SK-N-SH treated with all-trans-retinoic acid at 6 μM for 48 hours (cell line): Measurements from ENCODE around the gene EIF2D.

Experiments used
- CSDC2 ChIP-seq: fragments of 250-450 bp; sonication (Bioruptor Pico); IDR thresholded peaks from 2 replicates; pipeline ENCODE4 v1.5.0; 2020; ENCODE audit warnings: mild to moderate bottlenecking, moderate library complexity
- ESRRG ChIP-seq: fragments of 250-450 bp; sonication (Bioruptor Pico); IDR thresholded peaks from 2 replicates; pipeline ENCODE4 v1.6.1; 2021; ENCODE audit warnings: mild to moderate bottlenecking
- GLIS3 ChIP-seq: fragments of 250-450 bp; sonication (Bioruptor Pico); IDR thresholded peaks from 2 replicates; pipeline ENCODE4 v1.5.0; 2020; ENCODE audit warnings: mild to moderate bottlenecking, moderate library complexity
- RARB ChIP-seq: fragments of 250-450 bp; sonication (Bioruptor Pico); IDR thresholded peaks from 2 replicates; pipeline ENCODE4 v1.8.0; 2021; ENCODE audit warnings: mild to moderate bottlenecking, moderate library complexity
- TCF4 ChIP-seq: fragments of 250-450 bp; sonication (Bioruptor Pico); IDR thresholded peaks from 2 replicates; pipeline ENCODE4 v1.8.0; 2021; ENCODE audit warnings: mild to moderate bottlenecking, moderate library complexity, borderline replicate concordance
- ZFP3 ChIP-seq: fragments of 250-450 bp; sonication (Bioruptor Pico); IDR thresholded peaks from 2 replicates; pipeline ENCODE4 v1.5.0; 2020; ENCODE audit warnings: mild to moderate bottlenecking, moderate library complexity
- ZFP30 ChIP-seq: fragments of 450-650 bp; formaldehyde crosslinking; IDR thresholded peaks from 2 replicates; pipeline ENCODE4 v1.5.0; 2022; ENCODE audit warnings: mild to moderate bottlenecking, moderate library complexity
- ZNF70 ChIP-seq: fragments of 450-650 bp; formaldehyde crosslinking; IDR thresholded peaks from 2 replicates; pipeline ENCODE4 v1.5.0; 2020; ENCODE audit warnings: mild to moderate bottlenecking, moderate library complexity
- ZNF8 ChIP-seq: fragments of 450-650 bp; formaldehyde crosslinking; IDR thresholded peaks from 2 replicates; pipeline ENCODE4 v1.5.0; 2020; ENCODE audit warnings: mild to moderate bottlenecking, moderate library complexity
- TF ChIP-seq, protein P1 (sequence below): fragments of 250-450 bp; sonication (Bioruptor Pico); IDR thresholded peaks from 2 replicates; pipeline ENCODE4 v1.8.0; 2020; ENCODE audit warnings: mild to moderate bottlenecking, moderate library complexity, borderline replicate concordance

GRCh38 chr1:206600527-206600926, 11.7 kb downstream of the EIF2D start:
- TF ChIP-seq RARB (CRISPR knock-in tag) (no peak), ZNF70 (CRISPR knock-in tag) (no peak), ESRRG (CRISPR knock-in tag) (no peak), CSDC2 (CRISPR knock-in tag) (no peak), ZFP3 (CRISPR knock-in tag) (no peak), ZFP30 (CRISPR knock-in tag) (no peak), ZNF8 (CRISPR knock-in tag) (no peak), TCF4 (CRISPR knock-in tag) (no peak), GLIS3 (CRISPR knock-in tag) (no peak)
- TF ChIP-seq, protein P1, sequence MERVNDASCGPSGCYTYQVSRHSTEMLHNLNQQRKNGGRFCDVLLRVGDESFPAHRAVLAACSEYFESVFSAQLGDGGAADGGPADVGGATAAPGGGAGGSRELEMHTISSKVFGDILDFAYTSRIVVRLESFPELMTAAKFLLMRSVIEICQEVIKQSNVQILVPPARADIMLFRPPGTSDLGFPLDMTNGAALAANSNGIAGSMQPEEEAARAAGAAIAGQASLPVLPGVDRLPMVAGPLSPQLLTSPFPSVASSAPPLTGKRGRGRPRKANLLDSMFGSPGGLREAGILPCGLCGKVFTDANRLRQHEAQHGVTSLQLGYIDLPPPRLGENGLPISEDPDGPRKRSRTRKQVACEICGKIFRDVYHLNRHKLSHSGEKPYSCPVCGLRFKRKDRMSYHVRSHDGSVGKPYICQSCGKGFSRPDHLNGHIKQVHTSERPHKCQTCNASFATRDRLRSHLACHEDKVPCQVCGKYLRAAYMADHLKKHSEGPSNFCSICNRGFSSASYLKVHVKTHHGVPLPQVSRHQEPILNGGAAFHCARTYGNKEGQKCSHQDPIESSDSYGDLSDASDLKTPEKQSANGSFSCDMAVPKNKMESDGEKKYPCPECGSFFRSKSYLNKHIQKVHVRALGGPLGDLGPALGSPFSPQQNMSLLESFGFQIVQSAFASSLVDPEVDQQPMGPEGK (CRISPR knock-in tag): no peak
